ENCODE data around the gene C3AR1.

Gene C3AR1

GRCh38 chr12:8058506-8058905 lies 7.7 kb downstream of the C3AR1 start:
- in situ Hi-C loops (cut with MboI; ENCODE audit: low pct_unique_long_range_greater_than_20kb, low sequenced_read_pairs, unreplicated experiment) = no loop called here
- DNase-seq (ENCODE audit: low spot score) = no peak
- TF ChIP-seq CTCF (IDR thresholded peaks at IDR 0.05; ENCODE audit: extremely low read depth, insufficient read depth, missing control alignments) = no peak

- no peak for TF ChIP-seq CTCF (IDR thresholded peaks at IDR 0.05; ENCODE audit: extremely low read depth, insufficient read depth, missing control alignments)
- no peak for DNase-seq (ENCODE audit: low spot score)
- in situ Hi-C loops (cut with MboI; ENCODE audit: low pct_unique_long_range_greater_than_20kb, low sequenced_read_pairs, unreplicated experiment) = no loop called here
Measured at GRCh38 chr12:8057839-8058238, 8.3 kb downstream of the C3AR1 start.

GRCh38 chr12:8057306-8057705 lies 8.9 kb downstream of the C3AR1 start:
- no peak for DNase-seq (ENCODE audit: low spot score)
- in situ Hi-C loops (cut with MboI; ENCODE audit: low pct_unique_long_range_greater_than_20kb, low sequenced_read_pairs, unreplicated experiment) = no loop called here
- TF ChIP-seq CTCF (IDR thresholded peaks at IDR 0.05; ENCODE audit: extremely low read depth, insufficient read depth, missing control alignments) = no peak

- in situ Hi-C loops (cut with MboI; ENCODE audit: low pct_unique_long_range_greater_than_20kb, low sequenced_read_pairs, unreplicated experiment) = no loop called here
- TF ChIP-seq CTCF (IDR thresholded peaks at IDR 0.05; ENCODE audit: extremely low read depth, insufficient read depth, missing control alignments) = no peak
- DNase-seq (ENCODE audit: low spot score) = no peak
Measured at GRCh38 chr12:8054816-8055215, 11.3 kb downstream of the C3AR1 start.

GRCh38 chr12:8052679-8053078 lies 13.5 kb downstream of the C3AR1 start:
- no peak for DNase-seq (ENCODE audit: low spot score)
- no peak for TF ChIP-seq CTCF (IDR thresholded peaks at IDR 0.05; ENCODE audit: extremely low read depth, insufficient read depth, missing control alignments)
- in situ Hi-C loops (cut with MboI; ENCODE audit: low pct_unique_long_range_greater_than_20kb, low sequenced_read_pairs, unreplicated experiment) = no loop called here

- TF ChIP-seq CTCF (IDR thresholded peaks at IDR 0.05; ENCODE audit: extremely low read depth, insufficient read depth, missing control alignments) = no peak
- in situ Hi-C loops (cut with MboI; ENCODE audit: low pct_unique_long_range_greater_than_20kb, low sequenced_read_pairs, unreplicated experiment) = no loop called here
- DNase-seq (ENCODE audit: low spot score) = no peak
Measured at GRCh38 chr12:8050600-8051250, 15.4 kb downstream of the C3AR1 start.
